Transverse colon (tissue), 3 donors: ENCODE data around the gene LHX8.

Experiments
- CTCF ChIP-seq, 5 experiments: fragments of 200-600 bp in 3 of 5; fragments of 450-650 bp in 2 of 5; sonication (generic) in 3 of 5; IDR thresholded peaks; 1 replicate in 2 of 5; 2 replicates in 3 of 5; pipeline ENCODE4 v1.5.1; 2016 to 2017; ENCODE audit warnings: antibody characterized with exemption in 5 of 5, inconsistent platforms in 3 of 5, mild to moderate bottlenecking in 2 of 5, moderate library complexity in 1 of 5
- EP300 ChIP-seq: sonication (generic); formaldehyde crosslinking; IDR thresholded peaks from one replicate; pipeline ENCODE4 v1.6.1; 2017; ENCODE audit warnings: antibody characterized with exemption, low read depth
- POLR2A ChIP-seq: fragments of 450-650 bp; IDR thresholded peaks from one replicate; pipeline ENCODE4 v1.6.1; 2016; ENCODE audit warnings: antibody characterized with exemption, mild to moderate bottlenecking, moderate library complexity

GRCh38 chr1:75126611-75127101 lies 7.5 kb upstream of the LHX8 start:
- TF ChIP-seq CTCF (IDR thresholded peaks at IDR 0.05) (no peak), POLR2A (no peak), EP300 (no peak)
